ENCODE results near the gene TAP2.

- TF ChIP-seq ZNF232 (CRISPR knock-in tag; IDR thresholded peaks at IDR 0.05; ENCODE audit: borderline replicate concordance) (no peak), RBFOX2 (IDR thresholded peaks at IDR 0.05; ENCODE audit: low read depth, low read length) (no peak), TCF7L2 (IDR thresholded peaks at IDR 0.05; ENCODE audit: low read depth, low read length) (no peak), XRCC5 (optimal IDR thresholded peaks at IDR 0.05; ENCODE audit: low read length) (no peak), HDAC6 (IDR thresholded peaks at IDR 0.05; ENCODE audit: low read depth, low read length) (no peak), POLR2AphosphoS5 (IDR thresholded peaks at IDR 0.05; ENCODE audit: low read depth, low read length) (no peak), POLR2A (IDR thresholded peaks at IDR 0.05; ENCODE audit: insufficient read depth in 1 of 2, low read depth in 2 of 2, low read length in 2 of 2) (no peak), YEATS2 (CRISPR knock-in tag; IDR thresholded peaks at IDR 0.05; ENCODE audit: borderline replicate concordance) (no peak)
- TF ChIP-seq, protein P1, sequence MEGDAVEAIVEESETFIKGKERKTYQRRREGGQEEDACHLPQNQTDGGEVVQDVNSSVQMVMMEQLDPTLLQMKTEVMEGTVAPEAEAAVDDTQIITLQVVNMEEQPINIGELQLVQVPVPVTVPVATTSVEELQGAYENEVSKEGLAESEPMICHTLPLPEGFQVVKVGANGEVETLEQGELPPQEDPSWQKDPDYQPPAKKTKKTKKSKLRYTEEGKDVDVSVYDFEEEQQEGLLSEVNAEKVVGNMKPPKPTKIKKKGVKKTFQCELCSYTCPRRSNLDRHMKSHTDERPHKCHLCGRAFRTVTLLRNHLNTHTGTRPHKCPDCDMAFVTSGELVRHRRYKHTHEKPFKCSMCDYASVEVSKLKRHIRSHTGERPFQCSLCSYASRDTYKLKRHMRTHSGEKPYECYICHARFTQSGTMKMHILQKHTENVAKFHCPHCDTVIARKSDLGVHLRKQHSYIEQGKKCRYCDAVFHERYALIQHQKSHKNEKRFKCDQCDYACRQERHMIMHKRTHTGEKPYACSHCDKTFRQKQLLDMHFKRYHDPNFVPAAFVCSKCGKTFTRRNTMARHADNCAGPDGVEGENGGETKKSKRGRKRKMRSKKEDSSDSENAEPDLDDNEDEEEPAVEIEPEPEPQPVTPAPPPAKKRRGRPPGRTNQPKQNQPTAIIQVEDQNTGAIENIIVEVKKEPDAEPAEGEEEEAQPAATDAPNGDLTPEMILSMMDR (CRISPR knock-in tag; IDR thresholded peaks at IDR 0.05) = no peak
Observed at GRCh38 chr6:32836873-32837272, 1.7 kb downstream of the TAP2 start.
